ENCODE measurements around the gene GCDH. TPM values are rescaled to one million over a fixed set of nuclear protein-coding genes. Genes with fewer than 3 reads are reported as not detected.
A peak's percentile ranks its signal among the peaks of the same experiment; 100 is the strongest.

Gene GCDH
- total RNA-seq, 2 experiments from 2014 or later = 31.5 to 48.7 TPM

DNA sequence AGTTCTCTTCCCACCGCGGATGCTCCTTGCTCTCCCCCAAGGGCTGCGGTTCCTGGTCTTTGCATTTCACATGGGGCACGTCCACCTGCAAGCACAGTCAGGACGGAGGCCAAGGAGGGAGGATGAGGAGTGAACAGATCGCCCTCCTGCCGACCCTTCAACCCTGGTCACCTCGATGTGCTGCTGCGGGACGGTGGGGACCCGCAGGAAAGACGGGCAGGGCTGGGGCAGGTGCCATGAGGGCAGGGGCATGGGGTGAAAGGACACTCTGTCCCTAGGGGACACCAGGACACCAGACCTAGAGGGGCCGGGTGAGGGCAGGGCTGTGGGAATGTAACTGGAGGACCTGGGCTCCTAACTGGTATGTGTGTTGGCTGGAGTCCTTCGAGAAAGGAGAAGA lies 27.3 kb downstream of the GCDH start:
- Histone ChIP-seq H3K79me2 (ENCODE audit: insufficient read depth, low read depth, low read length) (no peaks in the 10 kb centered on the region), H3K27ac (ENCODE audit: low read depth, low read length, poor library complexity, severe bottlenecking) (no peak overlapping the region), H3K4me1 (ENCODE audit: insufficient read depth, low read length, poor library complexity, severe bottlenecking) (peaks cover 12% of the 10 kb centered on the region), H4K20me1 (ENCODE audit: insufficient read depth, low read length) (no peaks in the 10 kb centered on the region), H3K9me3 (ENCODE audit: low read length) (no peaks in the 10 kb centered on the region), H3K4me2 (ENCODE audit: low read length) (no peak overlapping the region), H2AFZ (ENCODE audit: low read length) (no peak overlapping the region), H3K36me3 (ENCODE audit: insufficient read depth, low read length) (peaks cover 23% of the 10 kb centered on the region), H3K4me3 (ENCODE audit: low read depth, low read length, poor library complexity, severe bottlenecking) (no peak overlapping the region), H3K9me2 (ENCODE audit: insufficient read depth, low read length) (no peaks in the 10 kb centered on the region)
- POLR2A ChIA-PET = no interaction called here
- no peak for DNase-seq (ENCODE audit: low spot score)
- CTCF ChIA-PET (ENCODE audit: unreplicated experiment) = no interaction called here
- intact Hi-C loops (cut with micrococcal nuclease; ENCODE audit: unreplicated experiment) = no loop called here
- BruUV-seq (replicated peaks) = no TSS peak
- TF ChIP-seq EZH2phosphoT487 (IDR thresholded peaks at IDR 0.05; ENCODE audit: borderline replicate concordance, low read depth, low read length) = no peak
- TF ChIP-seq, protein P1, sequence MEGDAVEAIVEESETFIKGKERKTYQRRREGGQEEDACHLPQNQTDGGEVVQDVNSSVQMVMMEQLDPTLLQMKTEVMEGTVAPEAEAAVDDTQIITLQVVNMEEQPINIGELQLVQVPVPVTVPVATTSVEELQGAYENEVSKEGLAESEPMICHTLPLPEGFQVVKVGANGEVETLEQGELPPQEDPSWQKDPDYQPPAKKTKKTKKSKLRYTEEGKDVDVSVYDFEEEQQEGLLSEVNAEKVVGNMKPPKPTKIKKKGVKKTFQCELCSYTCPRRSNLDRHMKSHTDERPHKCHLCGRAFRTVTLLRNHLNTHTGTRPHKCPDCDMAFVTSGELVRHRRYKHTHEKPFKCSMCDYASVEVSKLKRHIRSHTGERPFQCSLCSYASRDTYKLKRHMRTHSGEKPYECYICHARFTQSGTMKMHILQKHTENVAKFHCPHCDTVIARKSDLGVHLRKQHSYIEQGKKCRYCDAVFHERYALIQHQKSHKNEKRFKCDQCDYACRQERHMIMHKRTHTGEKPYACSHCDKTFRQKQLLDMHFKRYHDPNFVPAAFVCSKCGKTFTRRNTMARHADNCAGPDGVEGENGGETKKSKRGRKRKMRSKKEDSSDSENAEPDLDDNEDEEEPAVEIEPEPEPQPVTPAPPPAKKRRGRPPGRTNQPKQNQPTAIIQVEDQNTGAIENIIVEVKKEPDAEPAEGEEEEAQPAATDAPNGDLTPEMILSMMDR (conservative IDR thresholded peaks at IDR 0.05; ENCODE audit: low read length) = no peak

DNA sequence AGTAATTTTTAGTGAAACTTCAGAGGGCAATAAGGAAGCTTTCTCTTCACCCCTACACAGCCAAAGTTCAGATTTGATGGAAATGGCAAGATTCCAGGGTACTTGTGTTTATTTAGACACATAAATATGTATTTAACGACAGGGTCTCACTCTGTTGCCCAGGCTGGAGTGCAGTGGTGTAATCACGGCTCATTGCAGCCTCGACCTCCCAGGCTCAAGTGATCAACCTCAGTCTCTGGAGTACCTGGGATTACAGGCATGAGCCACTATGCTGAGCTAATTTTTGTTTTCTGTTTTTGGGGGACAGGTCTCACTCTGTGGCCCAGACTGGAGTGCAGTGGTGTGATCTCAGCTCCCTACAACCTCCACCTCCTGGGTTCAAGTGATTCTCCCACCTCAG lies 30.1 kb downstream of the GCDH start:
- POLR2A ChIA-PET = interaction anchor here (0.9 to 2.1 kb wide), 3 partner anchors 22 to 184 kb away, joined by 3 to 5 read pairs (median 3); partner anchors contain the start of genes GCDH and GET3
- no peak overlapping the region for H3K4me2 ChIP-seq (ENCODE audit: low read length)
- TF ChIP-seq, protein P1 (conservative IDR thresholded peaks at IDR 0.05; ENCODE audit: low read length) = no peak
- TF ChIP-seq EZH2phosphoT487 (IDR thresholded peaks at IDR 0.05; ENCODE audit: borderline replicate concordance, low read depth, low read length) = no peak
- no peaks in the 10 kb centered on the region for H3K9me2 ChIP-seq (ENCODE audit: insufficient read depth, low read length)
- intact Hi-C loops (cut with micrococcal nuclease; ENCODE audit: unreplicated experiment) = no loop called here
- no peak overlapping the region for H2AFZ ChIP-seq (ENCODE audit: low read length)
- DNase-seq (ENCODE audit: low spot score) = no peak
- no TSS peak for BruUV-seq (replicated peaks)
- no peaks in the 10 kb centered on the region for H3K79me2 ChIP-seq (ENCODE audit: insufficient read depth, low read depth, low read length)
- H3K36me3 ChIP-seq (ENCODE audit: insufficient read depth, low read length) = peaks cover 50% of the 10 kb centered on the region
- H3K4me1 ChIP-seq (ENCODE audit: insufficient read depth, low read length, poor library complexity, severe bottlenecking) = peaks cover 12% of the 10 kb centered on the region
- CTCF ChIA-PET (ENCODE audit: unreplicated experiment) = no interaction called here
- no peaks in the 10 kb centered on the region for H4K20me1 ChIP-seq (ENCODE audit: insufficient read depth, low read length)
- peak overlapping the region; percentile 21 for H3K27ac ChIP-seq (ENCODE audit: low read depth, low read length, poor library complexity, severe bottlenecking)
- H3K4me3 ChIP-seq (ENCODE audit: low read depth, low read length, poor library complexity, severe bottlenecking) = no peak overlapping the region
- no peaks in the 10 kb centered on the region for H3K9me3 ChIP-seq (ENCODE audit: low read length)

DNA sequence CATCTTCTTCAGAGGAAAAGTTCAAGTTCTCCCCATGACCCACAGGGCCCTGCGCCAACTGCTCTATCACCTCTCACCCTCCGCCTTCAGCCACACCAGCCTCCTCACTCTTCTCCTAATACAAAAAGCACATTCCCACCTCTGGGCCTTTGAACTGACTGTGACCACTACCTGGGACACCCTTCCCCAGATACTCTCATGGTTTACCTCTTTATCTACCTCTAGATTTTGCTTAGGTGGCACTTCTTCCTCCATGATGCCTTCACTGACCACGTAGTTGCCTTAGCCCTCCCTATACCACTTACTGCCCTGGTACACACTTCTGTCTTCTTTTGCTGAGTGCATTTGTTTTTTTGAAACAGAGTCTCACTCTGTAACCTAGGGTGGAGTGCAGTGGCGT lies 32.0 kb downstream of the GCDH start:
- intact Hi-C loops (cut with micrococcal nuclease; ENCODE audit: unreplicated experiment) = no loop called here
- H3K4me3 ChIP-seq (ENCODE audit: low read depth, low read length, poor library complexity, severe bottlenecking) = no peak overlapping the region
- H3K27ac ChIP-seq (ENCODE audit: low read depth, low read length, poor library complexity, severe bottlenecking) = no peak overlapping the region
- no peaks in the 10 kb centered on the region for H4K20me1 ChIP-seq (ENCODE audit: insufficient read depth, low read length)
- H3K79me2 ChIP-seq (ENCODE audit: insufficient read depth, low read depth, low read length) = no peaks in the 10 kb centered on the region
- POLR2A ChIA-PET = no interaction called here
- no peak for DNase-seq (ENCODE audit: low spot score)
- H3K9me2 ChIP-seq (ENCODE audit: insufficient read depth, low read length) = no peaks in the 10 kb centered on the region
- no peak overlapping the region for H2AFZ ChIP-seq (ENCODE audit: low read length)
- CTCF ChIA-PET (ENCODE audit: unreplicated experiment) = no interaction called here
- TF ChIP-seq, protein P1 (conservative IDR thresholded peaks at IDR 0.05; ENCODE audit: low read length) = no peak
- no peak for TF ChIP-seq EZH2phosphoT487 (IDR thresholded peaks at IDR 0.05; ENCODE audit: borderline replicate concordance, low read depth, low read length)
- H3K9me3 ChIP-seq (ENCODE audit: low read length) = no peaks in the 10 kb centered on the region
- H3K4me2 ChIP-seq (ENCODE audit: low read length) = no peak overlapping the region
- H3K36me3 ChIP-seq (ENCODE audit: insufficient read depth, low read length) = peaks cover 66% of the 10 kb centered on the region
- H3K4me1 ChIP-seq (ENCODE audit: insufficient read depth, low read length, poor library complexity, severe bottlenecking) = peaks cover 12% of the 10 kb centered on the region
- no TSS peak for BruUV-seq (replicated peaks)

All from OCI-LY7 (cell line).